Memory B cell (primary cell): ENCODE results near the gene TCAP.

Experiments
- ATAC-seq: fragments of 150-1000 bp; cut with Tn5 transposase; 2 replicates; pipeline ENCODE4 v1.10.0; 2021; ENCODE audit warnings: low read depth, mild to moderate bottlenecking, moderate library complexity
- DNase-seq, 2 donors: peaks; one replicate each; pipeline ENCODE4 v3.0.0; 2022; ENCODE audit warnings: low spot score in 2 of 2
- H3K27ac Mint-ChIP-seq: one replicate; pipeline ENCODE4 v1.8.0; 2022; ENCODE audit warnings: mild to moderate bottlenecking, moderate library complexity, mixed read lengths
- H3K27me3 Mint-ChIP-seq: one replicate; pipeline ENCODE4 v1.8.0; 2022; ENCODE audit warnings: mixed read lengths
- H3K36me3 Mint-ChIP-seq: one replicate; pipeline ENCODE4 v1.8.0; 2022; ENCODE audit warnings: mild to moderate bottlenecking, mixed read lengths
- H3K4me1 Mint-ChIP-seq: one replicate; pipeline ENCODE4 v1.8.0; 2022; ENCODE audit warnings: mixed read lengths
- H3K4me3 Mint-ChIP-seq: one replicate; pipeline ENCODE4 v1.8.0; 2022; ENCODE audit warnings: mild to moderate bottlenecking, moderate library complexity, mixed read lengths
- H3K9me3 Mint-ChIP-seq: one replicate; pipeline ENCODE4 v1.8.0; 2022; ENCODE audit warnings: mixed read lengths

Gene TCAP

GRCh38 chr17:39663340-39663687 lies 1.8 kb upstream of the TCAP start:
- H3K27ac Mint-ChIP-seq = no peak overlapping the region
- peaks cover 14% of the 10 kb centered on the region for H3K4me1 Mint-ChIP-seq
- H3K36me3 Mint-ChIP-seq = peaks cover 9% of the 10 kb centered on the region
- no peaks in the 10 kb centered on the region for H3K9me3 Mint-ChIP-seq
- H3K4me3 Mint-ChIP-seq = no peak overlapping the region
- no peak for DNase-seq
- H3K27me3 Mint-ChIP-seq = peaks cover 2% of the 10 kb centered on the region
- ATAC-seq = no peak

- no peak overlapping the region for H3K4me3 Mint-ChIP-seq
- peaks cover 6% of the 10 kb centered on the region for H3K27me3 Mint-ChIP-seq
- peaks cover 5% of the 10 kb centered on the region for H3K36me3 Mint-ChIP-seq
- H3K4me1 Mint-ChIP-seq = peaks cover 15% of the 10 kb centered on the region
- H3K27ac Mint-ChIP-seq = no peak overlapping the region
- no peak for DNase-seq
- no peak for ATAC-seq
- no peaks in the 10 kb centered on the region for H3K9me3 Mint-ChIP-seq
Observed at GRCh38 chr17:39663688-39664580, 1.2 kb upstream of the TCAP start.

GRCh38 chr17:39665642-39666224 lies 584 bp downstream of the TCAP start:
- Mint-ChIP-seq H3K4me1 (peaks cover 13% of the 10 kb centered on the region), H3K9me3 (no peaks in the 10 kb centered on the region), H3K27ac (no peak overlapping the region), H3K4me3 (no peak overlapping the region), H3K36me3 (peaks cover 5% of the 10 kb centered on the region), H3K27me3 (peaks cover 6% of the 10 kb centered on the region)
- ATAC-seq (peak; percentile 35), DNase-seq (no peak)

- Mint-ChIP-seq H3K9me3 (no peaks in the 10 kb centered on the region), H3K4me1 (peaks cover 13% of the 10 kb centered on the region), H3K27me3 (peaks cover 6% of the 10 kb centered on the region), H3K27ac (no peak overlapping the region), H3K4me3 (peak overlapping the region; percentile 30), H3K36me3 (peaks cover 4% of the 10 kb centered on the region)
- DNase-seq (no peak), ATAC-seq (no peak)
Observed at GRCh38 chr17:39666231-39666600, 1.1 kb downstream of the TCAP start.

GRCh38 chr17:39666601-39667261 lies 1.6 kb downstream of the TCAP start:
- Mint-ChIP-seq H3K27ac (no peak overlapping the region), H3K9me3 (no peaks in the 10 kb centered on the region), H3K4me3 (peak overlapping the region; percentile 58), H3K27me3 (peaks cover 6% of the 10 kb centered on the region), H3K4me1 (peaks cover 14% of the 10 kb centered on the region), H3K36me3 (no peaks in the 10 kb centered on the region)
- no peak for ATAC-seq
- no peak for DNase-seq

GRCh38 chr17:39667262-39667944 lies 2.3 kb downstream of the TCAP start:
- Mint-ChIP-seq H3K9me3 (no peaks in the 10 kb centered on the region), H3K4me3 (peak overlapping the region; percentile 80), H3K4me1 (peaks cover 21% of the 10 kb centered on the region), H3K27me3 (peaks cover 6% of the 10 kb centered on the region), H3K36me3 (no peaks in the 10 kb centered on the region), H3K27ac (no peak overlapping the region)
- ATAC-seq (peak; percentile 24), DNase-seq (no peak)

GRCh38 chr17:39667945-39668924 lies 3.1 kb downstream of the TCAP start, which contains the start of gene PNMT:
Gene PNMT (plus strand): TSS chr17:39668453. CDS start chr17:39668476, 23 bp downstream.
- DNase-seq (peak; percentile 59 to 75), ATAC-seq (peak; percentile 81)
- Mint-ChIP-seq H3K4me3 (peak within 1 kb of the TSS; percentile 82), H3K4me1 (peaks cover 23% of the 10 kb centered on the region), H3K27me3 (peaks cover 6% of the 10 kb centered on the region), H3K27ac (peak within 1 kb of the TSS; percentile 35), H3K36me3 (no peaks in the 10 kb centered on the region), H3K9me3 (no peaks in the 10 kb centered on the region)

- no peaks in the 10 kb centered on the region for H3K9me3 Mint-ChIP-seq
- DNase-seq = no peak
- H3K4me1 Mint-ChIP-seq = peaks cover 34% of the 10 kb centered on the region
- peak overlapping the region; percentile 7 for H3K27ac Mint-ChIP-seq
- no peaks in the 10 kb centered on the region for H3K36me3 Mint-ChIP-seq
- peaks cover 6% of the 10 kb centered on the region for H3K27me3 Mint-ChIP-seq
- ATAC-seq = no peak
- H3K4me3 Mint-ChIP-seq = no peak overlapping the region
Observed at GRCh38 chr17:39669897-39670735, 5.0 kb downstream of the TCAP start.

- Mint-ChIP-seq H3K36me3 (no peaks in the 10 kb centered on the region), H3K4me3 (no peak overlapping the region), H3K27ac (peak overlapping the region; percentile 7), H3K27me3 (peaks cover 6% of the 10 kb centered on the region), H3K4me1 (peaks cover 36% of the 10 kb centered on the region), H3K9me3 (no peaks in the 10 kb centered on the region)
- DNase-seq = no peak
- no peak for ATAC-seq
Observed at GRCh38 chr17:39670746-39671145, 5.6 kb downstream of the TCAP start.

- ATAC-seq = no peak
- Mint-ChIP-seq H3K4me1 (peaks cover 41% of the 10 kb centered on the region), H3K36me3 (no peaks in the 10 kb centered on the region), H3K4me3 (peak overlapping the region; percentile 37), H3K27me3 (peaks cover 4% of the 10 kb centered on the region), H3K27ac (peak overlapping the region; percentile 29), H3K9me3 (no peaks in the 10 kb centered on the region)
- no peak for DNase-seq
Observed at GRCh38 chr17:39671651-39672521, 6.7 kb downstream of the TCAP start.

GRCh38 chr17:39672522-39673334 lies 7.6 kb downstream of the TCAP start:
- DNase-seq = no peak
- Mint-ChIP-seq H3K27ac (no peak overlapping the region), H3K4me1 (peaks cover 47% of the 10 kb centered on the region), H3K9me3 (no peaks in the 10 kb centered on the region), H3K27me3 (peaks cover 4% of the 10 kb centered on the region), H3K36me3 (no peaks in the 10 kb centered on the region), H3K4me3 (no peak overlapping the region)
- ATAC-seq = no peak
